ENCODE measurements around the gene TIMP3.
"Not testable (repeated sequence)": the region's sequence is repeated elsewhere in the genome, so short reads cannot be mapped to it uniquely, and the experiment has no call there.

The TIMP3 gene

GRCh38 chr22:32852395-32853251, 51.1 kb downstream of the TIMP3 start:
- DNase-seq (ENCODE audit: low spot score): no peak
- no peak for FAIRE-seq

DNA sequence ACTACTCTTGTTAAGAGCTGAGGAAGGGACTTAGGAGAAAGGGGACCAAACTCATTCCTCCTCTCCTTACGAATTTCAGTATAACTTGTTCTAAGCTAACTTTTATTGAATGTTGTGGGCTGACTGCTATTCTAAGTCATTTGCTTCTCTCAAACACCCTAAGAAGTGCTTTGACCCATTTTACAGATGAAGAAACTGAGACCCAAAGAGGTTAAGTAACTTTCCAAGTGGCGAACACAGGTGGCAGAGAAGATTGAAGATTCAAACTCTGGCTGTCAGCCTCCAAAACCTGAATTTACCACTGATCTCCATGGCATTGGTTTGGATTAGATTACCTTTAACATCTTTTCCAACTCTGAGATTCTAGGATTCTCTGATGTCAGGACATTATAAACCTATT, 52.2 kb downstream of the TIMP3 start:
- DNase-seq (ENCODE audit: low spot score) (no peak), FAIRE-seq (no peak)

DNA sequence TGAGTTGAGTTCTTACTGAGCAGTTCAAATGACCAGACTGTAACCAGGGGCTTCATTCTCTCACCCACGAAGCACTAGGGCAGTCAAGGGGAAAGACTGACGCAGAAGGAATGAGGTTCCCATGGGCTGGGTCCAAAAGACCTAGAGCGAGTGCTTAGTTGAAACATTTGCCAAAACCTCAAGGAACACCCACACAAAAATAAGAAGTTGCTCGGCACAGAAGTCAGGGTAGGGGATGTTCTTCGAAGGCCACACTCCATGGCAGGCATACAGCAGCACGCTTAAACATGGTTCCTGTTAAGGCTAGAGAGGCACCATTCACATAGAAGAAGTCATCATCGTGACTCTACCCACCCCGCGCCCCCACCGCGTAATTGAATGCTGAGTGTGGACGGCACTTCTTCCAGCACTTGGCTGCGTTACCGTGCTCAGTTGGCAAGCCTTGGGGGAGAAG, 52.9 kb downstream of the TIMP3 start:
- DNase-seq (ENCODE audit: low spot score): no peak
- FAIRE-seq: no peak

GRCh38 chr22:32855045-32855756, 53.7 kb downstream of the TIMP3 start:
- FAIRE-seq: no peak

GRCh38 chr22:32858121-32858703, 56.7 kb downstream of the TIMP3 start:
- DNase-seq (ENCODE audit: low spot score) (no peak), FAIRE-seq (no peak)

More at GRCh38 chr22:32855045-32855756, 53.7 kb downstream of the TIMP3 start:
- DNase-seq (ENCODE audit: low spot score): no peak

- no peak for FAIRE-seq
- no peak for DNase-seq (ENCODE audit: low spot score)
Measured at GRCh38 chr22:32858957-32859356, 57.5 kb downstream of the TIMP3 start.

DNA sequence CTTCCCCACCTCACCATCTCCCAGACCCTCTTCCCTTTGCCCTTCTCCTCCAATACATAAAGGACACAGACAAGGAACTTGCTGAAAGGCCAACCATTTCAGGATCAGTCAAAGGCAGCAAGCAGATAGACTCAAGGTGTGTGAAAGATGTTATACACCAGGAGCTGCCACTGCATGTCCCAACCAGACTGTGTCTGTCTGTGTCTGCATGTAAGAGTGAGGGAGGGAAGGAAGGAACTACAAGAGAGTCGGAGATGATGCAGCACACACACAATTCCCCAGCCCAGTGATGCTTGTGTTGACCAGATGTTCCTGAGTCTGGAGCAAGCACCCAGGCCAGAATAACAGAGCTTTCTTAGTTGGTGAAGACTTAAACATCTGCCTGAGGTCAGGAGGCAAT, 58.2 kb downstream of the TIMP3 start:
- DNase-seq (ENCODE audit: low spot score) (no peak), FAIRE-seq (no peak)

- FAIRE-seq: no peak
Measured at GRCh38 chr22:32861330-32861729, 59.8 kb downstream of the TIMP3 start.

DNA sequence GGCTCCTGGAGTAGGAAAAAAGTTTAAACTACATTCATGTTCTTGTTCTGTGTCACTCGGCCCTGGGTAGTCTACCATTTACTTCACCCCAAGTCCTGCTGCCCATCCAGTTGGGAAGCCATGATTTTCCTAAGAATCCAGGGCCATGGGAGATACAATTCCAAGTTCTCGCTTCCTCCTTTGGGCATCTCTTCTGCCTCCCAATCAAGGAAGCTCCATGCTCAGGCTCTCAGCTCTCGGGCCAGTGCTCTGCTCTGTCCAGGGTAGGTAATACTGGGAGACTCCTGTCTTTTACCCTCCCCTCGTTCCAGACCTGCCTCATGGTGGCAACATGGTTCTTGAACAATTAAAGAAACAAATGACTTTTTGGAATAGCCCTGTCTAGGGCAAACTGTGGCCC, 60.6 kb downstream of the TIMP3 start:
- no peak for DNase-seq (ENCODE audit: low spot score)
- FAIRE-seq: no peak

More at GRCh38 chr22:32861330-32861729, 59.8 kb downstream of the TIMP3 start:
- no peak for DNase-seq (ENCODE audit: low spot score)

DNA sequence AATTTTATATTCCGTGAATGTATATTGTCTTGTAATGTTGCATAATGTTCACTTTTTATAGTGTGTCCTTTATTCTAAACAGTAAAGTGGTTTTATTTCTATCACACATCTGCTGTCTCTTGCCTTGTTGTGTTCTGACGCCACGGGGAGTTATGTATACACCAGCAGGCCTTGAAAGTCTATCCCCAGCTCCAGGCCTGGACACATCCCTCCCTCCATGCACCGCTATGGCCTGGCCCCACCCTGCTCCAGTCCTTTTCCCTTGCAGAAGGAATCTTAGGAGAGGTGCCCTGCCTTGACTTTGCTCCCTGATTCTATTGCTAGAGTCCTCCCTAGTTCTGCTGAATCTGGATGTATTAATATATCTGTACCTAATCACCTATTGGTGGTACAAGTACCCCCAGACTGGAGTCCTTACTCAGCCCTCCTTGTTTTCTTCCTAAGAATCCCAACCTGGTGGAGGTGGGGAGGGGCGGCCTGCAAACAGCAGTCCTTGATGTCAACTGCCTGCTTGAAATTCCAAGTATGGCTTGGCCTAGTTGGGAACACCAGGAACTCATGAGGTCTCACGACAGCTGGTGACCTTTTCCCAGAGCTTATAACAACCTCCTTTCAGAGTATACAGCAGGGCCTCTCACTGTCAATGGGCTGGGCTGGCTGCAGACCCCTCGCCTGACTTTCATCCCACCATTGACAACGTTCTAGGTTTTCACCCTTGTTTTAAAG, 61.6 kb downstream of the TIMP3 start:
- FAIRE-seq: no peak

GRCh38 chr22:32864041-32864440, 62.5 kb downstream of the TIMP3 start:
- DNase-seq (ENCODE audit: low spot score) (no peak), FAIRE-seq (no peak)

More for the DNA sequence above, 61.6 kb downstream of the TIMP3 start:
- DNase-seq (ENCODE audit: low spot score): no peak

DNA sequence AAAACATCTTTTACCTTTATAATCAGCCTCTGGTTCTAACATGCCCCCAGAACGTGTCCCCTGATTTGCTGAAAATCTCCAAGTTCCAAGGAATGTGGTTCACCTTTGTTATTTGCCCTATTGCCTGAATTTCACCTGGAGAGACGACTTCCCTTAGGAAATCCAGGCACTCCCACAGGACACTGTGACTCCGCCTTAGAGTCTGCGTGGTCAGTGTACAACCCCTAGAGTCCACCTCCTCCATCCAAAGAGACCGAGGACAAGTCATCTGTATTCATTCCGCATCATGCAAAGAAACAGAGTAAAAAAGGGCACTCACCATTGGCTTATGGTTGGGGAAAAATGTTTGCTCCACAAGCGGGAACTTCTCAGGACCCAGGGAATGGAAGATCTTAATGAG, 63.1 kb downstream of the TIMP3 start:
- DNase-seq (ENCODE audit: low spot score) (no peak), FAIRE-seq (no peak)

GRCh38 chr22:32866953-32867352, 65.4 kb downstream of the TIMP3 start:
- DNase-seq (ENCODE audit: low spot score) (no peak), FAIRE-seq (no peak)

DNA sequence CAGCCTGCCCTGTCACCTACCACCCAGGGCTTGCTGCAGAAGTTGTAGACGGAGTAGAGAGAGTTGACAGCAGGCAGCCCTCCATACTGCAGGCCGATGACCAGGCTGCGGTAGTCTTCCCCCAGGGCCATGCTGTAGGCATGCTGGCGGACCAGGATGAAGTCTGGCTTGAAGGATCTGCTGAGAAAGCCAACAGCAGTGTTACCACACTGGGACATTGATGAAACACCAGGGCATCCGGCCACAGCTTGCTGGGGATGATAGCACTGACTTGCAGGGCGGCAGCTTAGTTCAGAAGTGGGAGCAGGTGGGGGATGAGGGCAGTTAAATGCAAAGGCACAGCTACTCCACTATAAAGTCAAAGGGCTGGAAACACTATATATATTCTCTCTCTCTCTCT, 67.4 kb downstream of the TIMP3 start:
- DNase-seq (ENCODE audit: low spot score) (no peak), FAIRE-seq (no peak)

DNA sequence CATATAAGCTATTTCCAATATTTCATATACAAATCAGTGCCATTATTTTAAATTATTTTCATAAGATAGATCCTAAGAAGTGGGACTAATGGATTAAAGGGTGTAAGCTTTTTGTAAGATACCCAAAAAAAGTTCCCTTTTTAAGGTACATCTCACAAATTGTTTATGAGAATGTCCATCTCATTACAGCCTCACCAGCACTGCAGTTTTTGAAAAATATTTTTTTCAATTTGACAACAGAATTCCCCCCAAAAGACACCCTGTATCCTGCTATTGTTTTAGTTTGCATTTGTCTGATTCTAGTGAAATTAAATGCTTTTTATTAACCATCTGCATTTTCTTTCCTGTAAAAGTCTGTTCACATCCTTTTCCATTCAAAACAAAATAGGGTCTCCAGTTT, 69.0 kb downstream of the TIMP3 start:
- FAIRE-seq: no peak
- DNase-seq (ENCODE audit: low spot score): no peak

DNA sequence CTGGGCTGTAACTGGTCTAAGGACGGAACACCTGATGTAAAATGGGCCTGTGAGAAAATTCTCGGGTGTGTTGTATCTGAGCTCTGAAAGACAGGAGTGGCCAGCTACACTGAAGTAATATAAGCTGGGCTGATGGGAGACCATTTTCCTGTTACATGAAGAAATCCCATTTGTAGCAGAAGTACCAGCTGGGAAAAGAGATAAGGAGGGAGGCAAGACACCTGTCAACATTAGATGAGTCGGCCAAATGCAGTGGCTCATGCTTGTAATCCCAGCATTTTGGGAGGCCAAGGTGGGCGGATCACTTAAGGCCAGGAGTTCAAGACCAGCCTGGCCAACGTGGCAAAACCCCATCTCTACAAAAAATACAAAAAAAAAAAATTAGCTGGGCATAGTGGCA, 72.1 kb downstream of the TIMP3 start:
- not testable (repeated sequence) for DNase-seq (ENCODE audit: low spot score); FAIRE-seq

- FAIRE-seq (no peak), DNase-seq (ENCODE audit: low spot score) (no peak)
Measured at GRCh38 chr22:32874385-32874784, 72.9 kb downstream of the TIMP3 start.

DNA sequence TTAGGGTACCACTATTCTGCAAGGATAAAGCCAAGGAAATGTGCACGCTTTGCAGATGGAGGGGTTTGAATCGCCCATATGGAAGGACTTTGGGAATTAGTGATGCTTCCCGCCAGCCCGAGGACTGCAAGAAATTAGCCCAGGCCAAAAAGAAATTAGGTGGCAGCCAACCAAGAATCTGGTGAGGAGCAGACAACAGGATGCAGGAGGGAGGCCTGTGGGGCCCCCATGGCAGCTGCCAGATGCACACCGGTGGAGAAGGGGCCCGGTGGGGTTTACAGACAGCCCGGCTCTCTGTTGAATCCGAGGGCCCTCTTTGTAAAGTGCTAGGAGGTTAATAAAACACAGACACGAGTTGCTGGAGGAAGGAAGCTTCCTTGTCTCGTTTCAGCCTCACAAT, 73.5 kb downstream of the TIMP3 start:
- DNase-seq (ENCODE audit: low spot score) (no peak), FAIRE-seq (no peak)

DNA sequence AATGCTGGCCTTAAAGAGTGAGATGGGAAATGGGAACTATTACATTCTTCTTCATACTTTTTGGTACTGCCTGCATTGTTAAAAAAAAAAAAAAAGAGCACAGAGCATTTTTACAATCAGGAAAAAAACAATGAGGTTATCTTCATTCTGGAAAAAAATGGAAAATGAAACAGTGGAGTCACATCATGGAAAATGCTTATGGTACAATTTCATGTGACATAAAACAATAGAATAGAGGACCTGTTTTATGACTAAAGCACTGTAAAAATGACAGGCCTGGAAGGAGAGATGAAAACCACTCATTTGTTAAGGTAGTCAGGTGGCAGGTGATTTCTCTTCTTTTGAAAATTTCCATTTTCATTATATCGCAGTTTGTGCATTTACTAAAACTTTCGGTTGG, 75.0 kb downstream of the TIMP3 start:
- FAIRE-seq: no peak
- DNase-seq (ENCODE audit: low spot score): no peak

DNA sequence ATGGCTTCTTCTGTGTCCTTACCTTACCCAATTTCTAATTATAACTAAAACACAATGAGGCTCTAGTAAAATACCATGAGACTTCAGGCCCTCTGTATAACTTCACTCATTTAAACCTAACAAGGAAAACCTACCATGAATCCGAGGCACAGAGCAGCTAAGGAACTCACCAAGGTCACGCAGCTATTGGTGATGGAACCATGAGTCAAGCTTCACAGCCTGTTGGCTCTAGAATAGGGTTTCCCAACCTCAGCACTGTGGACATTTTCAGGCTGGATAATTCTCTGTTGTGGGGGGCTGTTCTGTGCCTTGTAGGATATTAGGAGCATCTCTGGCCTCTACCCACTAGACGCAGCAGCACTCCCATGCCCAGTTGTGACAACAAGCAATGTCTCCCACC, 75.7 kb downstream of the TIMP3 start:
- FAIRE-seq: no peak

GRCh38 chr22:32879550-32879949, 78.0 kb downstream of the TIMP3 start:
- no peak for FAIRE-seq
- no peak for DNase-seq (ENCODE audit: low spot score)

More for the DNA sequence above, 75.7 kb downstream of the TIMP3 start:
- no peak for DNase-seq (ENCODE audit: low spot score)

DNA sequence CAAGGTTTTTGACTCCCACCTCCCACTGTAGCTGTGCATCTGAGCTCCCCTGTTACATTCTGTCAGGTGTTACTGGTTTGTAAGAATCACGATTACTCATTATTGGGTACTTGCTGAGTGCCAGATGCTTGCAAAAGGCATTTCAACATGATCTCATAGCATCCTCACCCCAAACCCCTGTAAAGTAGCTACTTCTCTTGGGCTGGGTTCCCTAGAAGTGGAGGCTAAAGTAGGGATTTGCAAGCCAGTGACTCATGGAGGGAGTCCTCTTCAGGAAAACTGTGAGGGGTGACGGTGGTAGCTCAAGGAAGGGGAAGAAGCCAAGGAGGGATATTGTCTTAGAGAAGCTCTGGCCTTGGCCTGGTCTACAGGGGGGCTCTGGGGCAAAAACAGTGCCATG, 78.6 kb downstream of the TIMP3 start:
- FAIRE-seq: no peak
- no peak for DNase-seq (ENCODE audit: low spot score)

Data from RCC 7860 (cell line).